ENCODE measurements around the gene F12. TPM values are rescaled to one million over a fixed set of nuclear protein-coding genes. Genes with fewer than 3 reads are reported as not detected.

Gene F12
- total RNA-seq, 1 donor from 2014 or later, result 2.8 TPM

GRCh38 chr5:177357146-177357458 lies 52.3 kb downstream of the F12 start:
- Mint-ChIP-seq H3K9me3 (peaks cover 6% of the 10 kb centered on the region), H3K4me3 (peak overlapping the region; percentile 84), H3K27ac (peak overlapping the region; percentile 97), H3K4me1 (peaks cover 62% of the 10 kb centered on the region), H3K27me3 (no peaks in the 10 kb centered on the region), H3K36me3 (ENCODE audit: low read depth) (peaks cover 8% of the 10 kb centered on the region)
- no peak for DNase-seq
- intact Hi-C loops (cut with micrococcal nuclease), result loop anchor here (2.0 to 10.0 kb wide), 2 partner anchors 14 to 822 kb away; partner anchors contain the start of gene RNF44

- Mint-ChIP-seq H3K4me1 (peaks cover 61% of the 10 kb centered on the region), H3K27ac (peak overlapping the region; percentile 97)
Measured at GRCh38 chr5:177356746-177357145, 52.6 kb downstream of the F12 start.

GRCh38 chr5:177355868-177356168 lies 53.5 kb downstream of the F12 start:
- peaks cover 56% of the 10 kb centered on the region for H3K4me1 Mint-ChIP-seq
- no peak overlapping the region for H3K27ac Mint-ChIP-seq
- DNase-seq, result no peak
- no peak overlapping the region for H3K4me3 Mint-ChIP-seq
- intact Hi-C loops (cut with micrococcal nuclease), result loop anchor here (2.0 to 10.0 kb wide), 2 partner anchors 15 to 821 kb away; partner anchors contain the start of gene RNF44
- peaks cover 6% of the 10 kb centered on the region for H3K9me3 Mint-ChIP-seq
- H3K27me3 Mint-ChIP-seq, result no peaks in the 10 kb centered on the region
- peaks cover 8% of the 10 kb centered on the region for H3K36me3 Mint-ChIP-seq (ENCODE audit: low read depth)

More at GRCh38 chr5:177356746-177357145, 52.6 kb downstream of the F12 start:
- DNase-seq, result no peak
- Mint-ChIP-seq H3K4me3 (peak overlapping the region; percentile 84), H3K36me3 (ENCODE audit: low read depth) (peaks cover 8% of the 10 kb centered on the region), H3K27me3 (no peaks in the 10 kb centered on the region), H3K9me3 (peaks cover 6% of the 10 kb centered on the region)
- intact Hi-C loops (cut with micrococcal nuclease), result loop anchor here (2.0 to 10.0 kb wide), 2 partner anchors 14 to 822 kb away; partner anchors contain the start of gene RNF44

- no peak for DNase-seq
- no peak overlapping the region for H3K27ac Mint-ChIP-seq
- peaks cover 58% of the 10 kb centered on the region for H3K4me1 Mint-ChIP-seq
- H3K27me3 Mint-ChIP-seq, result no peaks in the 10 kb centered on the region
- peaks cover 6% of the 10 kb centered on the region for H3K9me3 Mint-ChIP-seq
- H3K36me3 Mint-ChIP-seq (ENCODE audit: low read depth), result peaks cover 8% of the 10 kb centered on the region
- intact Hi-C loops (cut with micrococcal nuclease), result loop anchor here (10.0 kb wide), 1 partner anchor 821 kb away; the partner anchor contains the start of gene RNF44
- no peak overlapping the region for H3K4me3 Mint-ChIP-seq
Measured at GRCh38 chr5:177355162-177355867, 54.0 kb downstream of the F12 start.

GRCh38 chr5:177354711-177355110 lies 54.7 kb downstream of the F12 start:
- Mint-ChIP-seq H3K9me3 (peaks cover 6% of the 10 kb centered on the region), H3K27me3 (no peaks in the 10 kb centered on the region), H3K4me1 (peaks cover 58% of the 10 kb centered on the region), H3K36me3 (ENCODE audit: low read depth) (peaks cover 8% of the 10 kb centered on the region), H3K27ac (no peak overlapping the region), H3K4me3 (no peak overlapping the region)
- intact Hi-C loops (cut with micrococcal nuclease), result loop anchor here (10.0 kb wide), 1 partner anchor 820 kb away; the partner anchor contains the start of gene RNF44
- DNase-seq, result no peak

GRCh38 chr5:177354256-177354655 lies 55.1 kb downstream of the F12 start:
- H3K4me1 Mint-ChIP-seq, result peaks cover 59% of the 10 kb centered on the region
- no peak overlapping the region for H3K27ac Mint-ChIP-seq
- no peak for DNase-seq
- intact Hi-C loops (cut with micrococcal nuclease), result loop anchor here (10.0 kb wide), 1 partner anchor 819 kb away; the partner anchor contains the start of gene RNF44
- H3K4me3 Mint-ChIP-seq, result no peak overlapping the region
- H3K27me3 Mint-ChIP-seq, result no peaks in the 10 kb centered on the region
- H3K36me3 Mint-ChIP-seq (ENCODE audit: low read depth), result peaks cover 13% of the 10 kb centered on the region
- H3K9me3 Mint-ChIP-seq, result peaks cover 6% of the 10 kb centered on the region

- intact Hi-C loops (cut with micrococcal nuclease), result loop anchor here (10.0 kb wide), 1 partner anchor 818 kb away; the partner anchor contains the start of gene RNF44
- H3K4me1 Mint-ChIP-seq, result peaks cover 51% of the 10 kb centered on the region
- H3K4me3 Mint-ChIP-seq, result no peak overlapping the region
- no peaks in the 10 kb centered on the region for H3K27me3 Mint-ChIP-seq
- H3K27ac Mint-ChIP-seq, result no peak overlapping the region
- H3K9me3 Mint-ChIP-seq, result peaks cover 6% of the 10 kb centered on the region
- DNase-seq, result no peak
- H3K36me3 Mint-ChIP-seq (ENCODE audit: low read depth), result peaks cover 15% of the 10 kb centered on the region
Measured at GRCh38 chr5:177353093-177353492, 56.3 kb downstream of the F12 start.

Other genes starting within 250 kb of the F12 start
- 18.3 and 22.2 TPM in 2 replicates for gene RAB24, start 105.8 kb downstream of the F12 start, total RNA-seq
- 248 and 257 TPM in 2 replicates for gene PRELID1, start 105.8 kb downstream of the F12 start, total RNA-seq
- 9.1 and 11.7 TPM in 2 replicates for gene MXD3, start 97.7 kb downstream of the F12 start, total RNA-seq
- gene LMAN2, start 57.9 kb downstream of the F12 start, total RNA-seq, result 105 and 108 TPM in 2 replicates
- gene RGS14, start 51.6 kb downstream of the F12 start, total RNA-seq, result 45.3 and 49.3 TPM in 2 replicates
- gene SLC34A1, start 25.1 kb downstream of the F12 start, total RNA-seq, result not detected in 2 replicates
- gene PFN3, start 8.9 kb downstream of the F12 start, total RNA-seq, result not detected in 2 replicates
- gene GRK6, start 17.1 kb upstream of the F12 start, total RNA-seq, result 136 and 149 TPM in 2 replicates
- gene PRR7, start 37.2 kb upstream of the F12 start, total RNA-seq, result 13.6 TPM in 2 replicates
- 22.0 and 23.5 TPM in 2 replicates for gene DBN1, start 64.1 kb upstream of the F12 start, total RNA-seq
- 64.9 and 65.3 TPM in 2 replicates for gene PDLIM7, start 88.0 kb upstream of the F12 start, total RNA-seq
- gene DOK3, start 100.3 kb upstream of the F12 start, total RNA-seq, result 4.5 and 5.2 TPM in 2 replicates
- gene DDX41, start 107.4 kb upstream of the F12 start, total RNA-seq, result 157 and 172 TPM in 2 replicates
- 71.2 and 85.5 TPM in 2 replicates for gene FAM193B, start 145.0 kb upstream of the F12 start, total RNA-seq
- gene TMED9, start 182.6 kb upstream of the F12 start, total RNA-seq, result 147 and 156 TPM in 2 replicates
- gene B4GALT7, start 190.6 kb upstream of the F12 start, total RNA-seq, result 26.5 and 27.7 TPM in 2 replicates

Data from activated CD4-positive, alpha-beta T cell treated with anti-CD3 and anti-CD28 coated beads, Interleukin-2, amount 10 ng/mL, durations not matched to agents 24 days and 14 days (primary cell).